Activated CD4-positive, alpha-beta T cell treated with anti-CD3 and anti-CD28 coated beads, Interleukin-10, Interleukin-2, amounts not matched to agents 100 ng/mL and 50 ng/mL, durations not matched to agents 16 hours and 8 hours (primary cell): ENCODE measurements around the gene SPECC1.
A peak's percentile ranks its signal among the peaks of the same experiment; 100 is the strongest.
"Not testable (repeated sequence)": the region's sequence is repeated elsewhere in the genome, so short reads cannot be mapped to it uniquely, and the experiment has no call there.

Experiments
- DNase-seq: peaks from one replicate; pipeline ENCODE4 v3.0.0-alpha.2; 2020

SPECC1 gene

GRCh38 chr17:20012017-20012536, 2.9 kb downstream of the SPECC1 start:
- no peak for DNase-seq

DNA sequence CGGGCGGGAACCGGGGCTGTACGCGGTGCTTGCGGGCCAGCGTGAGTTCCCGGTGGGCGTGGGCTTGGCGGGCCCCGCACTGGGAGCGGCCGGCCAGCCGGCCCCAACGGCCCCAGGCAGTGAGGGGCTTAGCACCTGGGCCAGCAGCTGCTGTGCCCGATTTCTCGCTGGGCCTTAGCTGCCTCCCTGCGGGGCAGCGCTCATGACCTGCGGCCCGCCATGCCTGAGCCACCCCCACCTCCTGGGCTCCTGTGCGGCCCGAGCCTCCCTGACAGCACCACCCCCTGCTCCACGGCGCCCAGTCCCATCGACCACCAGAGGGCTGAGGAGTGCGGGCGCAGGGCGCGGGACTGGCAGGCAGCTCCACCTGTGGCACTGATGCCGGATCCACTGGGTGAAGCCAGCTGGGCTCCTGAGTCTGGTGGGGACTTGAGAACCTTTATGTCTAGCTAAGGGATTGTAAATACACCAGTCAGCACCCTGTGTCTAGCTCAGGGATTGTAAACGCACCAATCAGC, 7.4 kb downstream of the SPECC1 start:
- DNase-seq, result not testable (repeated sequence)

- no peak for DNase-seq
These were observed 13.5 kb downstream of the SPECC1 start for GRCh38 chr17:20022701-20023100.

GRCh38 chr17:20026960-20027359, 17.8 kb downstream of the SPECC1 start:
- no peak for DNase-seq

GRCh38 chr17:20028443-20028842, 19.3 kb downstream of the SPECC1 start:
- DNase-seq, result no peak

DNA sequence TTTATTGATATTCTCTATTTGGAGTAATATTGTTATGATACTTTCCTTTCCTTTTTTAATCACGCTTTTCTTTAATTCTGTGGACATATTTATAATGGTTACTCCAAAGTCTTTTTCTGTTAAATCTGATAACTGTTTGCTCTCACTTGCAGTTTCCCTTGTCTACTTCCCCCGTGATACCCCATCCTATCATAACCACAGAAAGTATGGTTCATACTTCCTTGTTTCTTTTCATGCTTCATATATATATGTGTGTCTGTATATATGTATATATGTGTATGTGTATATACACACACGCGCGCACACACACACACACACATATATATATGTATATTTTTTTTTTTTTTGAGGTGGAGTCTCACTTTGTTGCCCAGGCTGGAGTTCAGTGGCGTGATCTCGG, 23.5 kb downstream of the SPECC1 start:
- no peak for DNase-seq

DNA sequence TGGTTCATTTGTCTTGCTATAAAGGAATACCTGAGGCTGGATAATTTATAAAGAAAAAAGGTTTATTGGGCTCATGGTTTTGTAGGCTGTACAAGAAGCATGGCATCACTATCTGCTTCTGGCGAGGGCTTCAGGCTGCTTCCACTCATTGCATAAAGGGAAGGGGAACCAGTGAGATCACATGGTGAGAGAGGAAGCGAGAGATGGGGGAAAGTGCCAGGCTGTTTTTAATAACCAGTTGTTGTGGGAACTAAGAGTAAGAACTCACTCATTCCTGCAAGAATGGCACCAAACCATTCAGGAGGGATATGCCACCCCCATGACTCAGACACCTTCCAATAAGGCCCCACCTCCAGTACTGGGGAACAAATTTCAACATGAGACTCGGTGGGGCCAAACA, 24.3 kb downstream of the SPECC1 start:
- DNase-seq, result no peak

GRCh38 chr17:20035501-20035900, 26.3 kb downstream of the SPECC1 start:
- DNase-seq, result no peak

- not testable (repeated sequence) for DNase-seq
These were observed 28.1 kb downstream of the SPECC1 start for GRCh38 chr17:20037286-20037685.

- no peak for DNase-seq
These were observed 29.9 kb downstream of the SPECC1 start for GRCh38 chr17:20039037-20039436.

DNA sequence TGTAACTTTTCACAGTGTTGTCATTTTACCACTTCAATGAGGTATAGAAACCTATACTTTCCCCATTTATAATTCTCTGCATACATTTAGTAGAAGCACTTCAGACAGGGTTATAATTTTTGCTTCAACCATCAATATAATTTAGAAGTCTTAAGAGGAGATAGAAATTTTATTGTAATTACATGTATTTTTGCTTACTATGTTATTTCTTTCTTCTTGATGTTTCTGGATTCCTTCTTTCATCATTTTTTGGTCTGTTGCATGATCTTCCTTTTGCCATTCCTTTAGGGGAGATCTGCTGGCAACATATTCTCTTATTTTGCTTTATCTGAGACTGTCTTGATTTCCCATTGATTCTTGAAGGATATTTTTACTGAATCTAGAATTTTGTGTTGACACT, 31.1 kb downstream of the SPECC1 start:
- DNase-seq, result no peak

- DNase-seq, result no peak
These were observed 33.9 kb downstream of the SPECC1 start for GRCh38 chr17:20043021-20043420.

- no peak for DNase-seq
These were observed 36.3 kb downstream of the SPECC1 start for GRCh38 chr17:20045476-20045875.

DNA sequence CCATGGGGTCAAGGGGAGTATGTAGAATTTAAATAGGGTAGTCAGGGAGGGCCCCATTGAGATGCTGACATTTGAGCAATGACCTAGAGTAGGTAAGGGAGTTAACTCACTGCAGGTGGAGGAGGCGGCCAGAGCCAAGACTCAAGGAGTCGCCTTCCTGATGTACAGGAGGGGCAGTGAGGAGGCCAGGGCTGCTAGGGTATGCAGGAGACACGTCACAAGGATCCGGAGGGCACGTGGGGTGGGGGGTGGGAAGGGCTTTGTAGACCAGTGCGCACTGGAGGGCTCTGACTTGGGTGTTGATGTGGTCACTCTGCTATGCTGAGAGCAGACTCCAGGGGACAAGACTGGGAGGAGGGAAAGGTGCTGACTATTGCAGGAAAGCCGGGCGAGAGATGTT, 37.5 kb downstream of the SPECC1 start:
- no peak for DNase-seq

DNA sequence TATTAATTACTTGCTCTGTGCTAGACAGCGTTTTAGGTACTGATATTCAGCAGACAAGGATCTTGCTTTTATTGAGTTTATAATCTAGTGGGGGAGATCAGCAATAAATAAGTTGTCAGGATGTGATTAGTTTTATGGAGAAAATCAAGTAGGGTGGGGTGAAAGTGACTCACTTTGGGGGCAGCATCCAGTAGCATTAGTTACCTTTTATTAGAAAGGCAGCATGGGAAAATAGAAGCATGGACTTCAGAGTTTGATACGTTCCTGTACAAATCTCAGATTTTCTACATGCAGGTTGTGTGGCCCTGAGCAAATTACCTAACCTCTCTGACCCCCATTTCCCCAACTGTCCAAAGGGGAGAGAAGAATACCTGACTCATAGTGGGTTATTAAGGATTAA, 42.5 kb downstream of the SPECC1 start:
- DNase-seq, result no peak

- no peak for DNase-seq
These were observed 44.3 kb downstream of the SPECC1 start for GRCh38 chr17:20053361-20053964.

DNA sequence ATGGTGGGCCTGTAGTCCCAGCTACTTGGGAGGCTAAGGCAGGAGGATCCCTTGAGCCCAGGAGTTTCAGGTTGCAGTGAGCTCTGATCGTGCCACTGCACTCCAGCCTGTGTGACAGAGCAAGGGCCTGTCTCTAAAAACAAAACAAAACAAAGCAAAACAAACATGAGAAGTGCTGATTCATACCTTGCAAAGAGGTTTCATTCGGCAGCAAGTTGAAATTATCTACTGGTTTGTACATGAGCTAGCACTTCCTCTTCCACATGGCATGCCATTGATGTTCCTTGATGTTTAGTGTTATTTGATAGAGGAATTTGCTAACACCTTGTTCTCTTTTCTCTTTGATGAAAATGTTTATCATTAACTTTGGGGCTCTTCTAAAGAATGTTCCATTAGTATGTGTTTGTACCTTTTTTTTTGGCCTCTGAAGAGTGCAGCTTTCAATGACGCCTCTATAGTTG, 50.6 kb downstream of the SPECC1 start:
- DNase-seq, result peak; percentile 67

- peak; percentile 60 for DNase-seq
These were observed 54.8 kb downstream of the SPECC1 start for GRCh38 chr17:20063665-20064648.

GRCh38 chr17:20066253-20066652, 57.1 kb downstream of the SPECC1 start:
- DNase-seq, result no peak

- no peak for DNase-seq
These were observed 58.6 kb downstream of the SPECC1 start for GRCh38 chr17:20067711-20068110.

- no peak for DNase-seq
These were observed 59.3 kb downstream of the SPECC1 start for GRCh38 chr17:20068445-20068844.

DNA sequence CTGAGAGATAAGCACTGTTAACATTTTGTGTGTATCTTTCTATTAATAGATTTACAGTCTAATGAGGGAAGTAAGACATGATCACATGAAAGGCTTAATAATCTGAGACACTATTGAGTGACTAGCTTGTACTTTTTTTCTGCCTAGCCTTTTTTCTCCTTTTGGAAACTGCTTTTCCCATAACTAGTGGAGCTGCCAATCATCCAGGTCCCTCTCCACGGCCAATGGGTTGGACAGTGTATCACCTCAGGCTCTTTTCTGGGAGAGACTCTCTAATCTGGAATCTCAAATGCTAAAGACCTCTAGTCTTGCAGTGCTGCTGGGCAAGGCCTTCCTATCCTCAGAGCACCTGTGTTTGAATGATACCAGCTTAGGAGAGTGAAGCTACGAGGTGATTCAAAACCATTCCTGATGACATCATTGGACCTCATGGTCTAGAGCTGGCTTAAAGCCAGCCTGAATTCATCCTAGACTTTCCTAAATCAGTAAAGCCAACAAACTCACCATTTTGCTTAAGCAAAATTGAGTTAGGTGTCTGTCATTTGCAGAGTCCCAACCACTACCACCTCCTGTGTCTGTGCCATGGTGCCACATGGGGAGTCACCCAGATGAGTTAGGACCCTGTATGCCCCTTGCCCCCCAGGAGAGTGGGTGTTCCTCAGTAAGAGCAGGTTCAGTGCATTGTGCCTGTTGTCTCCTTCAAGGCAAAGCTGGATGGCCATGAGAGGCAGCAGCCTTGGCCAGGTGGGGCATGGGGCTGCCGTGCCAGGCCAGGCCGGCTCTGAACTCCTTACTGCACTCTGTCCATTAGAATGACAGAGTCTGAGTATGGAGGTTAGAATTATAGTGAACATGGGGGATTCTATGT, 62.9 kb downstream of the SPECC1 start:
- DNase-seq, result no peak

DNA sequence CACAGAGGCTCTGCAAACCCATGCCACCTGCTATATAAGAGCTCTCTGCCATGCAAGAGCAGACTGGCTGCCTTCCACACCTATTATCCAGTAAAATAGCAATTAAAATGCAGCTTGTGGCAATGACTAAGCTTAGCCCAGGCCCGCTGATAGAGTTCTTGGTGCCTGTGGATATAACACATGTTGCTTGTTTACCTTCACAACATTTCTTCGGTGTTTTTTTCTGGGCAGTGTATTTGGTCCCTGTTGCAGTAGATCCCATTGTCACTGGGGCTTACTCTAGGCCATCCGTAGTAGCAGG, 63.5 kb downstream of the SPECC1 start:
- DNase-seq, result no peak
